HepG2 (cell line): ENCODE results near the gene EVA1A. TPM values are rescaled to one million over a fixed set of nuclear protein-coding genes. Genes with fewer than 3 reads are reported as not detected.

Experiments
- ATAC-seq: fragments of 200-7000 bp; cut with Tn5 transposase; 3 replicates; pipeline ENCODE4 v1.9.1; 2020; ENCODE audit warnings: mild to moderate bottlenecking, moderate library complexity
- BruUV-seq: library from RNA; stranded (reverse); fragments of 400-500 nt; replicated peaks from 2 replicates; lab custom pipeline; 2021; lab: Mats Ljungman, UMichigan
- CTCF ChIA-PET: fragments of 300-600 bp; formaldehyde crosslinking; extraction: SDS; loops from one replicate; lab custom pipeline; 2021; ENCODE audit warnings: low total read pairs, inconsistent platforms, low intra/inter-chr PET ratio; lab: Yijun Ruan, JAX
- POLR2A ChIA-PET: fragments of 350-600 bp; sonication (Branson Sonifier 250); formaldehyde crosslinking; loops from one replicate; lab custom pipeline; 2020; ENCODE audit warnings: antibody characterized with exemption, inconsistent platforms; lab: Yijun Ruan, JAX
- DNase-seq: peaks from one replicate; pipeline ENCODE4 v3.0.0-alpha.2; 2015; ENCODE audit warnings: low spot score
- FAIRE-seq: peaks from 3 replicates; lab custom pipeline; 2011; peaks lifted over from hg19 to GRCh38; lab: Jason Lieb, UNC
- H2AFZ ChIP-seq: one replicate; pipeline ENCODE4 v1.6.1; 2011; ENCODE audit warnings: low read length, inconsistent platforms
- H3K27ac ChIP-seq: fragments of 300-600 bp; 3 replicates; pipeline ENCODE4 v1.8.0; 2011; ENCODE audit warnings: mixed run types, mild to moderate bottlenecking, mixed read lengths, low read length, inconsistent platforms; ENCODE audit not compliant: insufficient read depth; ENCODE audit errors: extremely low read length
- H3K27me3 ChIP-seq, 2 experiments: fragments of 200-600 bp in 1 of 2; 2 replicates in 1 of 2; 3 replicates in 1 of 2; pipeline versions ENCODE4 v1.6.0 to v1.8.0; 2011; ENCODE audit warnings: low read length in 2 of 2, mild to moderate bottlenecking in 2 of 2, moderate library complexity in 2 of 2, inconsistent platforms in 1 of 2; ENCODE audit not compliant: insufficient read depth in 2 of 2, control insufficient read depth in 1 of 2
- H3K36me3 ChIP-seq, 2 experiments: fragments of 200-600 bp in 1 of 2; replicated peaks in 1 of 2; 2 replicates in 1 of 2; 3 replicates in 1 of 2; pipeline versions ENCODE4 v1.5.1 to v1.8.0; 2011; ENCODE audit warnings: low read length in 2 of 2, inconsistent platforms in 1 of 2; ENCODE audit not compliant: insufficient read depth in 2 of 2, control insufficient read depth in 1 of 2
- H3K4me1 ChIP-seq: 2 replicates; pipeline ENCODE4 v1.5.1; 2012; ENCODE audit warnings: low read length, inconsistent platforms; ENCODE audit not compliant: insufficient read depth
- H3K4me2 ChIP-seq: 2 replicates; pipeline ENCODE4 v1.6.0; 2011; ENCODE audit warnings: low read depth, low read length, inconsistent platforms
- H3K4me3 ChIP-seq, 3 experiments: fragments of 200-600 bp in 1 of 3; sonication (generic), shearing (Covaris generic) in 1 of 3; replicated peaks in 1 of 3; 2 replicates each; pipeline ENCODE4 v1.5.1; 2011 to 2016; ENCODE audit warnings: low read length in 3 of 3, inconsistent platforms in 2 of 3, low read depth in 2 of 3, mild to moderate bottlenecking in 2 of 3, control low read depth in 1 of 3, mixed read lengths in 1 of 3; ENCODE audit not compliant: insufficient read depth in 1 of 3
- H3K79me2 ChIP-seq: one replicate; pipeline ENCODE4 v1.6.1; 2011; ENCODE audit warnings: low read length, inconsistent platforms; ENCODE audit not compliant: insufficient read depth
- H3K9ac ChIP-seq: 2 replicates; pipeline ENCODE4 v1.6.0; 2011; ENCODE audit warnings: mild to moderate bottlenecking, low read depth, low read length, inconsistent platforms; ENCODE audit not compliant: insufficient read depth
- H3K9me3 ChIP-seq: 2 replicates; pipeline ENCODE4 v1.5.1; 2012; ENCODE audit warnings: mild to moderate bottlenecking, low read length
- H4K20me1 ChIP-seq: 2 replicates; pipeline ENCODE4 v1.6.0; 2011; ENCODE audit warnings: inconsistent platforms, mild to moderate bottlenecking, low read length, moderate library complexity; ENCODE audit not compliant: insufficient read depth
- ARID2 ChIP-seq: sonication (generic); formaldehyde crosslinking; IDR thresholded peaks from 2 replicates; pipeline ENCODE4 v1.8.1; 2022; ENCODE audit warnings: mild to moderate bottlenecking, missing genetic modification reagents, borderline replicate concordance
- ETV5 ChIP-seq: IDR thresholded peaks from 2 replicates; pipeline ENCODE4 v1.6.1; 2018; ENCODE audit warnings: missing biosample characterization, missing genetic modification reagents, inconsistent platforms, borderline replicate concordance
- GLI4 ChIP-seq: sonication (generic); formaldehyde crosslinking; IDR thresholded peaks from 2 replicates; pipeline ENCODE4 v1.5.1; 2020; ENCODE audit warnings: missing genetic modification reagents, mild to moderate bottlenecking, moderate library complexity, borderline replicate concordance
- HMGA1 ChIP-seq: sonication (generic); formaldehyde crosslinking; conservative IDR thresholded peaks from 2 replicates; pipeline ENCODE4 v1.4.0; 2020; ENCODE audit warnings: missing genetic modification reagents
- KMT2B ChIP-seq: IDR thresholded peaks from 2 replicates; pipeline ENCODE4 v1.6.1; 2016; ENCODE audit warnings: missing genetic modification reagents, missing compliant biosample characterization
- MAFK ChIP-seq, 2 experiments: IDR thresholded peaks in 1 of 2; conservative IDR thresholded peaks in 1 of 2; 2 replicates each; pipeline ENCODE4 v1.6.1; 2011; ENCODE audit warnings: improper control_type of control experiment in 2 of 2, low read length in 2 of 2
- MEIS1 ChIP-seq: sonication (generic); formaldehyde crosslinking; IDR thresholded peaks from 2 replicates; pipeline ENCODE4 v1.9.0; 2021; ENCODE audit warnings: mild to moderate bottlenecking, missing genetic modification reagents, moderate library complexity, borderline replicate concordance
- MIER3 ChIP-seq: IDR thresholded peaks from 2 replicates; pipeline ENCODE4 v1.6.1; 2016; ENCODE audit warnings: missing compliant biosample characterization, borderline replicate concordance
- NAIF1 ChIP-seq: sonication (generic); formaldehyde crosslinking; IDR thresholded peaks from 2 replicates; pipeline ENCODE4 v1.5.0; 2020; ENCODE audit warnings: mild to moderate bottlenecking, missing genetic modification reagents, borderline replicate concordance
- NCOA5 ChIP-seq: sonication (generic); formaldehyde crosslinking; IDR thresholded peaks from 2 replicates; pipeline ENCODE4 v1.4.0; 2020; ENCODE audit warnings: missing genetic modification reagents
- NR1H2 ChIP-seq: sonication (generic); formaldehyde crosslinking; IDR thresholded peaks from 2 replicates; pipeline ENCODE4 v1.8.1; 2022; ENCODE audit warnings: low read depth, missing genetic modification reagents, borderline replicate concordance
- NR2F2 ChIP-seq: IDR thresholded peaks from 2 replicates; pipeline ENCODE4 v1.6.1; 2012; ENCODE audit warnings: low read depth, inconsistent platforms, borderline replicate concordance
- SOX5 ChIP-seq: IDR thresholded peaks from 2 replicates; pipeline ENCODE4 v1.6.1; 2016; ENCODE audit warnings: borderline replicate concordance
- SRF ChIP-seq: IDR thresholded peaks from 2 replicates; pipeline ENCODE4 v1.6.1; 2011; ENCODE audit warnings: mild to moderate bottlenecking, low read depth, low read length, moderate library complexity
- TEAD3 ChIP-seq: optimal IDR thresholded peaks from 2 replicates; pipeline ENCODE3; 2016; ENCODE audit warnings: borderline replicate concordance
- TMF1 ChIP-seq: sonication (generic); formaldehyde crosslinking; IDR thresholded peaks from 2 replicates; pipeline ENCODE4 v1.8.1; 2022; ENCODE audit warnings: low read depth, missing genetic modification reagents
- ZMYM2 ChIP-seq: sonication (generic); formaldehyde crosslinking; IDR thresholded peaks from 2 replicates; pipeline ENCODE4 v1.8.0; 2022; ENCODE audit warnings: mild to moderate bottlenecking, missing genetic modification reagents
- ZNF557 ChIP-seq: sonication (generic); formaldehyde crosslinking; IDR thresholded peaks from 2 replicates; pipeline ENCODE4 v1.4.0; 2020; ENCODE audit warnings: missing genetic modification reagents
- ZNF567 ChIP-seq: sonication (generic); formaldehyde crosslinking; IDR thresholded peaks from 2 replicates; pipeline ENCODE4 v1.8.1; 2023; ENCODE audit warnings: mild to moderate bottlenecking, missing genetic modification reagents, borderline replicate concordance
- ZNF615 ChIP-seq: sonication (generic); formaldehyde crosslinking; IDR thresholded peaks from 2 replicates; pipeline ENCODE4 v1.5.0; 2020; ENCODE audit warnings: mild to moderate bottlenecking, missing genetic modification reagents, borderline replicate concordance
- ZNF672 ChIP-seq: sonication (generic); formaldehyde crosslinking; IDR thresholded peaks from 2 replicates; pipeline ENCODE4 v1.8.1; 2022; ENCODE audit warnings: missing genetic modification reagents
- ZNF7 ChIP-seq: IDR thresholded peaks from 2 replicates; pipeline ENCODE4 v1.6.1; 2016; ENCODE audit warnings: missing biosample characterization, missing genetic modification reagents
- WGBS: methylation state at CpG from one replicate; pipeline ENCODE4 v1.1.6; 2017; ENCODE audit warnings: low lambda C conversion rate; 5-methylcytosine and 5-hydroxymethylcytosine counted together
- in situ Hi-C: cut with HindIII; loops from 2 replicates; pipeline ENCODE4 v1.10.0; 2017; ENCODE audit warnings: low pct_unique_long_range_greater_than_20kb; ENCODE audit not compliant: extremely low pct_ligation_motif_present
- intact Hi-C: fragments of 100-400 bp; cut with micrococcal nuclease; formaldehyde crosslinking; loops from one replicate; pipeline ENCODE4 v1.10.0; 2022; ENCODE audit not compliant: unreplicated experiment
- polyA plus RNA-seq, 8 experiments: library from polyadenylated mRNA; depleted of rRNA in 3 of 8; stranded (reverse) in 7 of 8; unstranded in 1 of 8; fragments of >200 nt; fragmentation: Illumina TruSeq in 4 of 8; extraction: Trizol in 4 of 8; gene quantifications; 2 replicates each; pipeline versions ENCODE4 v1.2.1 to v1.2.3, GENCODE V29; 2011 to 2016; ENCODE audit warnings: low read depth in 4 of 8, missing spikeins in 1 of 8, mixed read lengths in 1 of 8; ENCODE audit not compliant: insufficient read depth in 1 of 8
- total RNA-seq, 5 experiments: library from RNA; depleted of rRNA; stranded (reverse); fragments of >200 nt; fragmentation: Illumina TruSeq; extraction: Trizol; gene quantifications; 2 replicates each; pipeline ENCODE4 v1.2.3, GENCODE V29; 2016; ENCODE audit warnings: low read depth in 1 of 5
- TF ChIP-seq, protein P1 (sequence below): sonication (generic); formaldehyde crosslinking; conservative IDR thresholded peaks from 2 replicates; pipeline ENCODE4 v1.4.0; 2020; ENCODE audit warnings: missing genetic modification reagents

EVA1A gene
- total and polyA plus RNA-seq, 2 of the 13 experiments (the other 11 are each of a cell fraction or from before 2014, with no cell fraction given), result 57.5 to 57.8 TPM

DNA sequence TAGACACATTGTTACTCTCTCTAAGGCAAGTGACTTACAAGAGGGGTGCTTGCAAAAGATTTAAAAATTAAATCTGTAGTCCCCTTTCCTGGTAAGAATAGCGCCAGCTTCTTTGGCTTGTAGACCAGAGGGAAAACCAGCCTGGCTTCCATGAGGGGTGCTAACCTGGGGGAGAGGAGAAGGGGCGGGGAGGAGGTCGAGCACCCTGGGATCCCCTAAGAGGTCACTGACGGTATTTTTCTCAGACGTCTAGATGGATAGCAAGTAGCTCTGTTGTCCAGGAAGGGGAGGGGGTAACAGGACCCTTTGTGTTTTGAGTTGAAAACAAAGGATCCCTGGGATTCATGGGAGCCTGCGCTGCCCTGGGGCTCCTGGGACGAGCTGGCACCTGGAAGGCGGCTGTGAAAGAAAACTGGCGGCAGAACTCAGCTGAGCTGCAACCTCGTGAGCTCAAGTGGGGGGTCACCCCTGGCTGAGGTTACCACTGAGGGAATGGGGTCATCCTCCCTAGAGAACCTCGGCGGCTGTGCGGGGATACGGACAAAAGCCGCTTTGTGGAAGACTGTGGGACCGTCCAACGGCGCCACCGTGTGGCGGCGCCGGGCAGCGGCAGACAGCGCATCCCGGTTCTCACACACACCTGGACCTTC lies 48.1 kb upstream of the EVA1A start:
- Histone ChIP-seq H2AFZ (peak overlapping the region; percentile 48), H3K36me3 (no peaks in the 10 kb centered on the region), H3K27me3 (no peaks in the 10 kb centered on the region; a peak in 1 of 5 replicates), H4K20me1 (no peaks in the 10 kb centered on the region), H3K27ac (peak overlapping the region; percentile 8), H3K4me1 (peaks cover 66% of the 10 kb centered on the region), H3K9ac (peak overlapping the region; percentile 25), H3K4me3 (peak overlapping the region; percentile 28 to 65 (median 28); a peak in 5 of 6 replicates), H3K4me2 (peak overlapping the region; percentile 79), H3K79me2 (no peaks in the 10 kb centered on the region), H3K9me3 (no peaks in the 10 kb centered on the region)
- BruUV-seq, result no TSS peak
- peak; percentile 79 for DNase-seq
- ChIA-PET CTCF (interaction anchor here (0.8 to 6.4 kb wide), 4 partner anchors 49 to 205 kb away, joined by 4 to 144 read pairs (median 11); partner anchors contain the start of gene EVA1A), POLR2A (interaction anchor here (0.9 to 1.6 kb wide), 9 partner anchors 19 to 143 kb away, joined by 3 to 18 read pairs (median 4); partner anchors contain the start of gene EVA1A)
- in situ Hi-C loops, result loop anchor here (5.0 to 25.0 kb wide), 4 partner anchors 37 to 547 kb away; no protein-coding TSS in a partner anchor
- WGBS, result 15% methylated on average over 22 of the region's 25 CpGs
- peak; percentile 95 for ATAC-seq
- intact Hi-C loops, result loop anchor here (1.0 to 2.0 kb wide), 5 partner anchors 19 to 145 kb away; partner anchors contain the start of gene EVA1A
- FAIRE-seq, result peak; percentile 63
- no peak for TF ChIP-seq ARID2 (CRISPR knock-in tag)
- TF ChIP-seq GLI4 (CRISPR knock-in tag), result 0 out of 2 replicates have a peak, but pooled peaks have one; percentile 32
- peak; percentile 60; the same call in 1 of the 2 replicates for TF ChIP-seq NR2F2
- TF ChIP-seq NR1H2 (CRISPR knock-in tag), result no peak
- TF ChIP-seq SOX5 (CRISPR knock-in tag), result peak; percentile 49
- peak; percentile 45 for TF ChIP-seq TEAD3 (CRISPR knock-in tag)
- no peak for TF ChIP-seq NAIF1 (CRISPR knock-in tag)
- TF ChIP-seq ZMYM2 (CRISPR knock-in tag), result no peak
- no peak for TF ChIP-seq HMGA1 (CRISPR knock-in tag)
- peak; percentile 37; the same call in 1 of the 2 replicates for TF ChIP-seq ETV5
- TF ChIP-seq, protein P1, sequence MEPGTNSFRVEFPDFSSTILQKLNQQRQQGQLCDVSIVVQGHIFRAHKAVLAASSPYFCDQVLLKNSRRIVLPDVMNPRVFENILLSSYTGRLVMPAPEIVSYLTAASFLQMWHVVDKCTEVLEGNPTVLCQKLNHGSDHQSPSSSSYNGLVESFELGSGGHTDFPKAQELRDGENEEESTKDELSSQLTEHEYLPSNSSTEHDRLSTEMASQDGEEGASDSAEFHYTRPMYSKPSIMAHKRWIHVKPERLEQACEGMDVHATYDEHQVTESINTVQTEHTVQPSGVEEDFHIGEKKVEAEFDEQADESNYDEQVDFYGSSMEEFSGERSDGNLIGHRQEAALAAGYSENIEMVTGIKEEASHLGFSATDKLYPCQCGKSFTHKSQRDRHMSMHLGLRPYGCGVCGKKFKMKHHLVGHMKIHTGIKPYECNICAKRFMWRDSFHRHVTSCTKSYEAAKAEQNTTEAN (CRISPR knock-in tag), result no peak
- TF ChIP-seq NCOA5 (CRISPR knock-in tag), result no peak
- TF ChIP-seq SRF, result no peak
- no peak for TF ChIP-seq ZNF672
- TF ChIP-seq MIER3 (CRISPR knock-in tag), result no peak
- TF ChIP-seq ZNF557 (CRISPR knock-in tag), result no peak
- no peak for TF ChIP-seq ZNF7
- TF ChIP-seq MEIS1 (CRISPR knock-in tag), result peak; percentile 87; the same call in 1 of the 2 replicates
- no peak for TF ChIP-seq ZNF615 (CRISPR knock-in tag)
- peak; percentile 22; the same call in 1 of the 2 replicates for TF ChIP-seq KMT2B (CRISPR knock-in tag)
- TF ChIP-seq ZNF567 (CRISPR knock-in tag), result no peak; the same call in 1 of the 2 replicates
- TF ChIP-seq TMF1 (CRISPR knock-in tag), result no peak
- TF ChIP-seq MAFK (conservative IDR thresholded peaks at IDR 0.05 in 1 of 2, IDR thresholded peaks at IDR 0.05 in 1 of 2; ENCODE audit: low read length in 2 of 2), result no peak
